ENCODE results near the gene PDE6G.
A peak's percentile ranks its signal among the peaks of the same experiment; 100 is the strongest.

Gene PDE6G

DNA sequence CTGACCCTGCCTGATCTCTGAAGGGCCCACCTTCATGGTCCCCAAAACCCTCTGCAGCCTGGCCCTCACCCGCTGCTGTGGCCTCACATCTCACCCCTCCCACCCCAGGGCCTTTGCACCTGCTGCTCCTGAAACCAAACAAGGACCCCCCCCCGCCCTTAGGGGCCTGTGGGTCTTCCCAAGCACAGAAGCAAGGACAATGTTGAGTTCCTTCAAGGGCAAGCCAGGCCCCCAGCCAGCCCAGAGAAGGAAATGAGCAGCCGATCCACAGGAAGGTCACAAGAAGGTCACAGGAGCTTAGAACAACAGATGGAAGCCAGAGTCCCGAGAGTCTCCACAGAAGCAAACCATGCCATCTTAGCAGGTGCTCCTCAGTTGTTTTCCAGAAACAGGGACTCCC, 493 bp upstream of the PDE6G start:
- DNase-seq (ENCODE audit: extremely low read depth, low read depth), result no peak

DNA sequence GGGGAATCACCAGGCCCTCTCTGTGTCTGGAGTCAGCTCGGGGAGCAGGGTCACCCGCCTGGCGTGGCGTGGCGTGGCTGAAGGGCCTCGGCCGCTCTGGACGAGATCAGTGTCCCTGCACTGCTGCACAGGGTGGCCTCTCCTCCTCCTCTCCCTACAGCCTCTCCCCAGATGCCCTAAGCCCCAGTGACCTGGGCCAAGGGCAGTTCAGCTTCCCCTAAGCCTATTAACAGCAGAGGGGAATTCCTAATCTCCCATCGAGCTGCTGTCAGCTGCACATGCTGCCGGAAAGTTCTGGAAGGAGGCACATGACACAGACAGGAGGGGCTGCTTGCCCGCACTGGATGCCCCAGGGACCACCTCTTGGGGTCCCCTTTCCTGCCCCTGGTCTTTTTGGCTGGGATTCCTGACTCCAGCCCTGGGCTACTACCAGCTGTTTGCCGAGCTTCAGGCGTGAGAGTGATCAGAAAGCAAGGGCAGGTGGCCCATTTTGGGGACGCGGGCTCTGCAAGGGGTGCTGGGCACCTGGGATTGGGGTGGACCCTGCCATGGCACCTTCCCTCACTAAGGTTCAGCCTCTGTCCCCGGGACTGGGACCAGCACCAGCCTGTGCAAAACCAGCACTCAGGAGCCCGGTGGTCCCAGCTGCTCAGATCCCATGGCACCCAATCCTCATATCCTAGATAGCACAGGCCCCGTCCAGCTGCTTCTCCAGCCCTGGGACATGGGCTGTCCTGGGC, 794 bp downstream of the PDE6G start:
- TF ChIP-seq CTCF (IDR thresholded peaks at IDR 0.05; ENCODE audit: low read depth, low read length), result no peak
- DNase-seq (ENCODE audit: extremely low read depth, low read depth), result no peak

More for the DNA sequence above, 493 bp upstream of the PDE6G start:
- TF ChIP-seq CTCF (IDR thresholded peaks at IDR 0.05; ENCODE audit: low read depth, low read length), result no peak

DNA sequence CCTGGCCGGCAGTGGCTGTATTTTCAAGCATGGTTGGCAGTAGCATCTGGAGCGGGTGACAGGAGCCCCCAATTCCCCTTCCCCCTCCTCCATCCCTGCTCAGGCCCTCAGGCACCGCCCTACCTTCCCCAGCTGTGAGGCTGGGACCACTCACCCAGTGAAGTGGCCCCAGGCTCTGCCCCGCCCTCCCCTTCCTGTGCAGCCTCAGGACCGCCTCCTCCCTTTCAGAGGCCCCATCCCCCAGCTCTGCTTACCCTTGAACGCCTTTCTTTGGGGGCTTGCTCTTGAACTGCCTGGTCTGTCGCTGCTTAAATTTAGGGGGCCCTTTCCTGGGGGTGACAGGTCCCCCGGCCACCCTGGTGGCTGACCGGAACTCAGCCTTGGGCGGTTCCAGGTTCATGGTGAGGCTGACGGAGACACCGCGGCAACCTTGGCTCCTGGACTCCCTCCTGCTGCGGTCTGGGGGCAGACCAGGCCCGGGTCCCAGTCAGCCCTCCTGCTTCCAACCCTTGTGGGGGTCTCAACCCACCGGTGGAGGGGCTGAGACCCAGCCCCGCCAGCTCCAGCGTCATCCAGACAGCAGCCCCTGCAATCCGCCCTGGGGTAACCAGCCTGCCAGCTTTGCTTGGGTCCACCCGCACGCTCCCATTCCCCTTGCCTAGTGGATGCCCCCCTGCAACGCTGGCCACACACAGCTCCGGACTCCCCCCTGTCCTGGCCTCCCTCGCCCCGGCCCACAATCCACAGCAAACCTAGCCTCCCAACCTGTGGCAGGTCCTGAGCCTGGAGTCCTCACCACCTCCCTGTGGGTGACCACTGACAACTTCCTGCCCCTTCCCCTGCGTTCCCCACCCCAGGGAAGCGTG, 3.2 kb downstream of the PDE6G start:
- DNase-seq (ENCODE audit: extremely low read depth, low read depth), result no peak

DNA sequence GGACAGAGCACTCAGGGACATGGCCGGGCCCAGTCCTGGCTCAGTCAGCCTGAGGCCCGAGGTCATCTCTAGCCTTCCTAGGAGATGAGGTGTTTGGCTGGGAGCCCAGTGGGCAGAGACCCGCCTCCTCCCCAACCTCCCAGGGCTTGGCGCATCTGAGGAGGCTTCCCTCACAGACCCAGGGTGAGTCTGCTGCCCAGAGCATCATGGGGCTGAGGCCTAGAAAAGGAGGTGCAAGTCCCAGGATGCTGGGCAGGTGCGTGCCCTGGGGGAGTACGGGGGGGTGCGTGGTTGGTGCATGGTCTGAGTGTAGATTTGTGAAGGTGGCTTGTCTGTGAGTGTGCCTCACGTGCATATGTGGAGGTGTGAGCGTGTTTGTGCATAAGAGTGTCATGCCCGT, 4.7 kb downstream of the PDE6G start:
- DNase-seq (ENCODE audit: extremely low read depth, low read depth), result peak; percentile 39
- TF ChIP-seq CTCF (IDR thresholded peaks at IDR 0.05; ENCODE audit: low read depth, low read length), result no peak

More for the DNA sequence above, 3.2 kb downstream of the PDE6G start:
- TF ChIP-seq CTCF (IDR thresholded peaks at IDR 0.05; ENCODE audit: low read depth, low read length), result no peak

- no peak for DNase-seq (ENCODE audit: extremely low read depth, low read depth)
- no peak for TF ChIP-seq CTCF (IDR thresholded peaks at IDR 0.05; ENCODE audit: low read depth, low read length)
Measured at GRCh38 chr17:81650951-81651350, 5.4 kb downstream of the PDE6G start.

GRCh38 chr17:81648707-81649085, 7.6 kb downstream of the PDE6G start:
- DNase-seq (ENCODE audit: extremely low read depth, low read depth), result no peak
- TF ChIP-seq CTCF (IDR thresholded peaks at IDR 0.05; ENCODE audit: low read depth, low read length), result no peak
